WERI-Rb-1 (cell line): ENCODE measurements around the gene PSMB10.
A peak's percentile ranks its signal among the peaks of the same experiment; 100 is the strongest.

Experiments used
- DNase-seq: peaks from one replicate; pipeline ENCODE4 v3.0.0-alpha.2; 2020
- H3K27ac ChIP-seq: fragments of 250-450 bp; sonication (Bioruptor Pico); 2 replicates; pipeline ENCODE4 v1.5.1; 2020; ENCODE audit warnings: mild to moderate bottlenecking, moderate library complexity
- H3K27me3 ChIP-seq: fragments of 250-450 bp; sonication (Bioruptor Pico); 2 replicates; pipeline ENCODE4 v1.5.1; 2021; ENCODE audit warnings: mild to moderate bottlenecking, low read depth, moderate library complexity; ENCODE audit not compliant: insufficient read depth, severe bottlenecking
- H3K36me3 ChIP-seq: fragments of 250-450 bp; sonication (Bioruptor Pico); 2 replicates; pipeline ENCODE4 v1.5.1; 2020; ENCODE audit warnings: mild to moderate bottlenecking, moderate library complexity
- H3K4me3 ChIP-seq: 2 replicates; pipeline ENCODE4 v1.5.1; 2011; ENCODE audit warnings: low read depth, mild to moderate bottlenecking, control low read depth, low read length
- H3K9me3 ChIP-seq: fragments of 250-450 bp; sonication (Bioruptor Pico); 2 replicates; pipeline ENCODE4 v1.5.1; 2021; ENCODE audit warnings: mild to moderate bottlenecking, moderate library complexity; ENCODE audit not compliant: severe bottlenecking
- TF ChIP-seq, protein P1 (sequence below): IDR thresholded peaks from 2 replicates; pipeline ENCODE4 v1.5.1; 2011; ENCODE audit warnings: low read depth, mild to moderate bottlenecking, control low read depth, inconsistent platforms, low read length

The PSMB10 gene

GRCh38 chr16:67927131-67927941, 9.3 kb downstream of the PSMB10 start:
- Histone ChIP-seq H3K9me3 (no peaks in the 10 kb centered on the region), H3K4me3 (no peak overlapping the region), H3K36me3 (peaks cover 4% of the 10 kb centered on the region), H3K27me3 (no peaks in the 10 kb centered on the region), H3K27ac (no peak overlapping the region)
- TF ChIP-seq, protein P1, sequence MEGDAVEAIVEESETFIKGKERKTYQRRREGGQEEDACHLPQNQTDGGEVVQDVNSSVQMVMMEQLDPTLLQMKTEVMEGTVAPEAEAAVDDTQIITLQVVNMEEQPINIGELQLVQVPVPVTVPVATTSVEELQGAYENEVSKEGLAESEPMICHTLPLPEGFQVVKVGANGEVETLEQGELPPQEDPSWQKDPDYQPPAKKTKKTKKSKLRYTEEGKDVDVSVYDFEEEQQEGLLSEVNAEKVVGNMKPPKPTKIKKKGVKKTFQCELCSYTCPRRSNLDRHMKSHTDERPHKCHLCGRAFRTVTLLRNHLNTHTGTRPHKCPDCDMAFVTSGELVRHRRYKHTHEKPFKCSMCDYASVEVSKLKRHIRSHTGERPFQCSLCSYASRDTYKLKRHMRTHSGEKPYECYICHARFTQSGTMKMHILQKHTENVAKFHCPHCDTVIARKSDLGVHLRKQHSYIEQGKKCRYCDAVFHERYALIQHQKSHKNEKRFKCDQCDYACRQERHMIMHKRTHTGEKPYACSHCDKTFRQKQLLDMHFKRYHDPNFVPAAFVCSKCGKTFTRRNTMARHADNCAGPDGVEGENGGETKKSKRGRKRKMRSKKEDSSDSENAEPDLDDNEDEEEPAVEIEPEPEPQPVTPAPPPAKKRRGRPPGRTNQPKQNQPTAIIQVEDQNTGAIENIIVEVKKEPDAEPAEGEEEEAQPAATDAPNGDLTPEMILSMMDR, result no peak
- DNase-seq, result no peak

GRCh38 chr16:67926181-67926750, 10.4 kb downstream of the PSMB10 start:
- H3K36me3 ChIP-seq, result peaks cover 4% of the 10 kb centered on the region
- no peak for DNase-seq
- H3K9me3 ChIP-seq, result no peaks in the 10 kb centered on the region
- peak overlapping the region; percentile 22; the same call in 1 of the 2 replicates for H3K27ac ChIP-seq
- H3K27me3 ChIP-seq, result no peaks in the 10 kb centered on the region
- TF ChIP-seq, protein P1, result 0 out of 2 replicates have a peak, but pooled peaks have one; percentile 19
- H3K4me3 ChIP-seq, result no peak overlapping the region

DNA sequence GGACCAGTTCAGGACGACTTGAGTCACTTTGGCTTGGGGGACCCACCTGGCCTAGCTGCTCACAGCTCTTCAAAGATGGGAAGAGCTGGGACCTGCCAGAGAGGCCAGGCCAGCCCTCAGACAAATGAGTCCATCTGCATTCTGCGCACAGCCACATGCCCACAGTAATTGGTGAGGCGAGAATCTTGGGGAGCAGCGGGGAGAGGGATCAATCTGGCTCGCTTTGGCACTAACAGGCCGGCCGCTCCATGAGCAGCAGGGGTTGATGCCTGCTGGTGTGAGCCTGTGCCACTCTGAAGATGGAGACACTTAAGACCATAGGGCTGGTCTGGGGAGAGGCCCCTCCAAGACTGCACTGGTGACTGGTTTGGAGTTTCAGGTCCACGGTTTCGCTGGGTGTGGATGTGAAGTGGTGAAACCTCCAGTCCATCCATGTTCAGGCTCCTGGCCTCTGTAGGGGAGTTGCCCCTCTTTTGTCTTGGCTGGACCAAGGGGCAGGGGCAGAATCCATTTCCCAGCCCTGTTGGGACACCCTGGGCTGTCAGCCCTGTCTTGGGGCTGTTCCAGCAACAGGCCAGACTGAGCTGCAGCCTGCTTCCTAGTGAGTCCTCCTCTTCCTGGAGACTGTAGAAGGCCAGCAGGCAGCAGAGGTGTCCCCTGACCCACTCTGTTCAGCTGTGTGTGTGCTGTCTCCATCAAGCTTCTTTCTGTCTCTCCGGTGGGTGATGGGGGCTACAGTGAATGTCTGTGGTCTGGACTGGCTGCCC, 12.3 kb downstream of the PSMB10 start:
- Histone ChIP-seq H3K36me3 (peaks cover 4% of the 10 kb centered on the region), H3K9me3 (no peaks in the 10 kb centered on the region), H3K27me3 (no peaks in the 10 kb centered on the region), H3K27ac (no peak overlapping the region), H3K4me3 (no peak overlapping the region)
- TF ChIP-seq, protein P1, result no peak
- DNase-seq, result no peak

DNA sequence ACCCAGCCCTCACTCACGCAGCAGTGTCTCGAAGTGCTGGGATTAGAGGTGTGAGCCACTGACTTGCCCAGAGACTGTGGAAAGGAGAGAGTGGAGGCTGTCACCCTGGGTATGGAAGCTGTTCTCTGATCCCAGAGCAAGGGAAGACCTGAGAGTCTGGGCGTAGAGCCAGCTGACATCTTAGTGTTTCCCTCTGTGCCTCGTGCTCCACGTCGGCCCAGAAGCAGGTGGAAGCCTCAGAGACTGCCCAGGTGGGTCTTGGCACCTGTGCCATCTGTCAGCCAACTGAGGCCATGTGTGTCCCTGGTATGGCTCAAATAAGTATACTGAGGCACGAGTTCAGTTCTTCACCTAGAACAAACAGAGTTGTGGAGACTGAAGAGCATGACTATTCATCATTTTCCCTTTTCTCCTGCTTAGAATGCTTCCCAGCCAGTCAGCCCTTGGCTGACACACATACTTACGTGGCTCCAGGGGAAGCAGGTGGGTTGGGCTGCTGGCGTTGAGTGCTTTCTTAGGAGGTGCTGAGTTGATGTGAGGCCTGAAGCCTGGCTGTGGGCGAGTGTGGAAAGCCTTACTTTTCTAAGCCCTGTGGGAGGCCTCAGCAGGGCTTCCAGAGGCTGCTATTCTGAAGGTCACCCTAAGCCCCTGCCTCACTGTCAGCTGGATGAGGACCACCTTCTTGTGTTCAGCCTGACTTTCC, 13.1 kb downstream of the PSMB10 start:
- Histone ChIP-seq H3K4me3 (no peak overlapping the region), H3K27ac (no peak overlapping the region), H3K36me3 (peaks cover 7% of the 10 kb centered on the region), H3K9me3 (no peaks in the 10 kb centered on the region), H3K27me3 (no peaks in the 10 kb centered on the region)
- DNase-seq, result no peak
- TF ChIP-seq, protein P1, result no peak

DNA sequence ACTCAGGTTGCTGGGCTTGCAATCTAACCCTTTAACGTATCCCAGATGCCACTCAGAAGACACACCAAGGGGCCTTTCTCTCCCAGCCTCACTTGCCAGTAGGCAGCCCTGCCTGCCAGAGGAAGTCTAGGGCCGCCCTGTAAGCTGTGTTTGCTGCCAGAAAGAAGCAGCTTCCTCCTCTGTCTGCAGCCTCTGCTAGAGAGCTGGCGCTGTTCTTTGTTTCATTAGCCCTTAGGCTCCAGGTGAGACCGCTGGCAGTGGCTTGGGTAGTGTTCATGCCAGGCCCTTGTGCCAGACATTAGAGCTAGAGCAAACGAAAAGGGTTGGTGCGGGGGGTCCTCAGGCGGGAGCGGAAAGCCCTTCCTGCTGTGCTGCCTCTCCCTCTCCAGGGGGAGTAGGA, 13.9 kb downstream of the PSMB10 start:
- H3K4me3 ChIP-seq, result no peak overlapping the region
- H3K36me3 ChIP-seq, result peaks cover 3% of the 10 kb centered on the region; the same call in 1 of the 2 replicates
- DNase-seq, result no peak
- H3K27ac ChIP-seq, result no peak overlapping the region
- no peaks in the 10 kb centered on the region for H3K9me3 ChIP-seq
- TF ChIP-seq, protein P1, result no peak
- no peaks in the 10 kb centered on the region for H3K27me3 ChIP-seq
